Kidney (tissue), 14 donors: ENCODE results near the gene AXIN1. TPM values are rescaled to one million over a fixed set of nuclear protein-coding genes. Genes with fewer than 3 reads are reported as not detected.
A peak's percentile ranks its signal among the peaks of the same experiment; 100 is the strongest.

Experiments used
- DNase-seq, 5 donors: peaks; one replicate each; pipeline ENCODE4 v3.0.0-alpha.2; 2013 to 2020
- FAIRE-seq: peaks from 2 replicates; lab custom pipeline; 2012; peaks lifted over from hg19 to GRCh38; lab: Jason Lieb, UNC
- H3K27ac ChIP-seq, 2 donors: one replicate each; pipeline ENCODE4 v1.7.0; 2013; ENCODE audit warnings: low read depth in 2 of 2, low read length in 2 of 2, inconsistent platforms in 1 of 2
- H3K27me3 ChIP-seq: one replicate; pipeline ENCODE4 v1.7.1; 2013; ENCODE audit warnings: low read length, inconsistent platforms; ENCODE audit not compliant: control insufficient read depth, insufficient read depth
- H3K36me3 ChIP-seq, 3 donors: one replicate each; pipeline versions ENCODE4 v1.7.0 to v1.7.1; 2013; ENCODE audit warnings: low read length in 3 of 3, control low read depth in 1 of 3, inconsistent platforms in 1 of 3; ENCODE audit not compliant: insufficient read depth in 3 of 3, control insufficient read depth in 2 of 3
- H3K4me1 ChIP-seq, 3 donors: one replicate each; pipeline versions ENCODE4 v1.7.0 to v1.7.1; 2013; ENCODE audit warnings: low read length in 3 of 3, inconsistent platforms in 1 of 3, low read depth in 1 of 3; ENCODE audit not compliant: control insufficient read depth in 2 of 3, insufficient read depth in 2 of 3
- H3K4me3 ChIP-seq, 3 donors: one replicate each; pipeline versions ENCODE4 v1.7.0 to v1.8.1; 2013; ENCODE audit warnings: low read length in 3 of 3, control low read depth in 1 of 3, inconsistent platforms in 1 of 3
- H3K9ac ChIP-seq, 3 donors: one replicate each; pipeline versions ENCODE4 v1.7.0 to v1.7.1; 2013; ENCODE audit warnings: low read length in 3 of 3, control low read depth in 1 of 3, inconsistent platforms in 1 of 3
- H3K9me3 ChIP-seq, 3 donors: one replicate each; pipeline versions ENCODE4 v1.7.0 to v1.7.1; 2013; ENCODE audit warnings: low read length in 3 of 3, control low read depth in 1 of 3, inconsistent platforms in 1 of 3; ENCODE audit not compliant: control insufficient read depth in 2 of 3, insufficient read depth in 1 of 3
- CTCF ChIP-seq: IDR thresholded peaks from 3 replicates; pipeline ENCODE4 v1.5.1; 2012; ENCODE audit warnings: mild to moderate bottlenecking, moderate library complexity, borderline replicate concordance; ENCODE audit not compliant: insufficient read depth; ENCODE audit errors: extremely low read depth
- intact Hi-C: fragments of 100-400 bp; cut with DNase I; formaldehyde crosslinking; loops from one replicate; pipeline ENCODE4 v1.11.1; 2022
- polyA plus RNA-seq: library from polyadenylated mRNA; stranded (reverse); fragments of 350-450 nt; fragmentation: Illumina TruSeq; extraction: RNeasy Lipid Tissue Mini Kit (QIAGEN cat#74804); gene quantifications from one replicate; pipeline ENCODE4 v1.2.3, GENCODE V29; 2014; ENCODE audit warnings: low read depth, low replicate concordance; ENCODE audit not compliant: insufficient read depth
- total RNA-seq: library from RNA; stranded (reverse); fragmentation: NEBNext Ultra II Directional; extraction: Animal tissue kit (Norgen Biotek cat#: 25700); gene quantifications from one replicate; pipeline ENCODE4 v1.2.1, GENCODE V29; 2021
- donor health status: control.
- donor health status: control.
- donor health status: control.
- donor health status: control.
- donor health status: control.
- donor health status: DM: yes; HTN: yes; CAD: no.
- donor health status: Normal renal cell carcinoma (clear cell type).

AXIN1 gene
- total and polyA plus RNA-seq, 2 donors from 2014 or later: 9.7 to 24.6 TPM

GRCh38 chr16:371515-372301 lies 19.2 kb upstream of the AXIN1 start:
- H3K36me3 ChIP-seq: peaks cover 0 to 18% (median 2%) of the 10 kb centered on the region in 3 donors
- H3K27ac ChIP-seq: no peak overlapping the region
- no peaks in the 10 kb centered on the region for H3K27me3 ChIP-seq
- no peak for TF ChIP-seq CTCF
- intact Hi-C loops: no loop called here
- no peaks in the 10 kb centered on the region for H3K9me3 ChIP-seq
- no peak for FAIRE-seq
- peaks cover 0 to 9% (median 0%) of the 10 kb centered on the region in 3 donors for H3K4me1 ChIP-seq
- no peak overlapping the region for H3K9ac ChIP-seq
- H3K4me3 ChIP-seq: no peak overlapping the region
- peak in 1 of 5 donors; percentile 73 for DNase-seq

- no peak for FAIRE-seq
- H3K36me3 ChIP-seq: peaks cover 0 to 18% (median 0%) of the 10 kb centered on the region in 3 donors
- H3K4me3 ChIP-seq: no peak overlapping the region
- no peak for TF ChIP-seq CTCF
- DNase-seq: peak in 2 of 5 donors; percentile 70 to 82
- peak overlapping the region in 2 of 3 donors; percentile 34 to 43 for H3K9ac ChIP-seq
- H3K27ac ChIP-seq: no peak overlapping the region
- H3K27me3 ChIP-seq: no peaks in the 10 kb centered on the region
- intact Hi-C loops: no loop called here
- no peaks in the 10 kb centered on the region for H3K9me3 ChIP-seq
- H3K4me1 ChIP-seq: peaks cover 0 to 9% (median 0%) of the 10 kb centered on the region in 3 donors
These were observed 18.5 kb upstream of the AXIN1 start for GRCh38 chr16:370979-371514.

- FAIRE-seq (peak; percentile 95), DNase-seq (peak; percentile 96 to 97 (median 97))
- H3K27me3 ChIP-seq: no peaks in the 10 kb centered on the region
- peak within 1 kb of the TSS in 2 of 3 donors; percentile 24 to 56 for H3K4me3 ChIP-seq
- peaks cover 0 to 9% (median 0%) of the 10 kb centered on the region in 3 donors for H3K4me1 ChIP-seq
- H3K36me3 ChIP-seq: peaks cover 0 to 18% (median 0%) of the 10 kb centered on the region in 3 donors
- H3K9ac ChIP-seq: peak within 1 kb of the TSS in 2 of 3 donors; percentile 34 to 43
- intact Hi-C loops: no loop called here
- no peak for TF ChIP-seq CTCF
- H3K27ac ChIP-seq: no peak within 1 kb of the TSS
- no peaks in the 10 kb centered on the region for H3K9me3 ChIP-seq
These were observed 17.9 kb upstream of the AXIN1 start, which contains the start of gene MRPL28 for GRCh38 chr16:370443-370842. Gene MRPL28, minus strand, starts transcription at chr16:370538. Its CDS starts 320 bp downstream, at chr16:370218.
